Neural progenitor cell (in vitro differentiated cells): ENCODE data around the gene CHAF1A.

Experiments used
- EZH2 ChIP-seq: fragments of 200-600 bp; sonication (generic); IDR thresholded peaks from 2 replicates; pipeline ENCODE4 v1.6.1; 2017; ENCODE audit warnings: antibody characterized with exemption, mild to moderate bottlenecking, moderate library complexity
- EZH2phosphoT487 ChIP-seq: fragments of 200-600 bp; sonication (generic); IDR thresholded peaks from 2 replicates; pipeline ENCODE4 v1.6.1; 2017; ENCODE audit warnings: antibody characterized with exemption
- TF ChIP-seq, protein P1 (sequence below): fragments of 200-600 bp; sonication (generic); IDR thresholded peaks from 2 replicates; pipeline ENCODE4 v1.5.1; 2017; ENCODE audit warnings: antibody characterized with exemption, mild to moderate bottlenecking

DNA sequence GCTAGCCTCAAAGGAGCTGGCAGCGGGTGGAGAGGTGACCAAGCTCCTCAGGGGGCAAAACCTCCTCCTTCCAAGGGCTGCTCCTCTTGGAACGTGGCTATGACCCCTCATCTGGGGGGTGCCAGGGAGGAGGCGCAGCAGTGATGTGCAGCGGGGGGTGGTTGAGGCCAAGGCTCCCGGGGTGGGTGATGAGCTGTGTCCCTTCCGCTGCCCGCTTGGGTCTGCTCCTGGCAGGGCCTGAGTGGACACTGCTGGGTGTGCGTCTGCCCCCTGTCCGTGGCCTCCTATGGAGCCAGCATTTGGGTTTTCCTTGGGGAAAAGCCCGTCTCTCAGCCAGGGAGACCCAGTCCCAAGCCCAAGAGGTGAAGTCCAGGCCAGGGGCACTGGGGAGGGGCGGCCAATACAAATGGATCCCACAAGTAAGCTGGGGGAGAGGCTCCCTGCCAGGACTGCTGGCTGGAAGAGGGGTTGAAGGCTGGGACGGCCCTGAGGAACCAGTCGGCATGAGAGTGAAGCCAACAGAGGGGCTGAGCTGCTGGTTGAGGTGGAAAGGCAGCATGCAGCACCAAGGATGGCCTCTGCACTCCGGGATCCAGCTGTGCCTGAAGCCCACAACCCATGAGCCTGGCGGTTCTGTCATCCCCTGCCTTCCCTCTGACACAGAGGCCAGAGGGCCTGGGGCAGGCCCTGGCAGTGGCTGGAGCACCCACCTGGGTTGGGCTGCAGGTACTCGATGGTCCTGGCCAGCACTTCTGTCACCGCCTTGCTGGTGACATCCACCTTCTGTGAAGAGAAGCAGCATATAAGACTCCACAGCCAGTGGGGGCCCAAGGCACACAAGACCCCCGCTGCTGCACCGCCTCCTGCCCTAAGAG, 36.4 kb upstream of the CHAF1A start:
- TF ChIP-seq EZH2 (no peak), EZH2phosphoT487 (no peak)
- TF ChIP-seq, protein P1, sequence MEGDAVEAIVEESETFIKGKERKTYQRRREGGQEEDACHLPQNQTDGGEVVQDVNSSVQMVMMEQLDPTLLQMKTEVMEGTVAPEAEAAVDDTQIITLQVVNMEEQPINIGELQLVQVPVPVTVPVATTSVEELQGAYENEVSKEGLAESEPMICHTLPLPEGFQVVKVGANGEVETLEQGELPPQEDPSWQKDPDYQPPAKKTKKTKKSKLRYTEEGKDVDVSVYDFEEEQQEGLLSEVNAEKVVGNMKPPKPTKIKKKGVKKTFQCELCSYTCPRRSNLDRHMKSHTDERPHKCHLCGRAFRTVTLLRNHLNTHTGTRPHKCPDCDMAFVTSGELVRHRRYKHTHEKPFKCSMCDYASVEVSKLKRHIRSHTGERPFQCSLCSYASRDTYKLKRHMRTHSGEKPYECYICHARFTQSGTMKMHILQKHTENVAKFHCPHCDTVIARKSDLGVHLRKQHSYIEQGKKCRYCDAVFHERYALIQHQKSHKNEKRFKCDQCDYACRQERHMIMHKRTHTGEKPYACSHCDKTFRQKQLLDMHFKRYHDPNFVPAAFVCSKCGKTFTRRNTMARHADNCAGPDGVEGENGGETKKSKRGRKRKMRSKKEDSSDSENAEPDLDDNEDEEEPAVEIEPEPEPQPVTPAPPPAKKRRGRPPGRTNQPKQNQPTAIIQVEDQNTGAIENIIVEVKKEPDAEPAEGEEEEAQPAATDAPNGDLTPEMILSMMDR, result no peak
